ENCODE data around the gene SYT1.
"Not testable (repeated sequence)": the region's sequence is repeated elsewhere in the genome, so short reads cannot be mapped to it uniquely, and the experiment has no call there.

Gene SYT1
- total RNA-seq: 0 reads per million in 4 donors

GRCh38 chr12:78864403-78864869, at the start of gene SYT1:
Gene SYT1 (plus strand): TSS chr12:78864774.
- DNase-seq: no peak

GRCh38 chr12:78818487-78818886, 46.1 kb upstream of the SYT1 start:
- DNase-seq: no peak

GRCh38 chr12:78820946-78821345, 43.6 kb upstream of the SYT1 start:
- DNase-seq: no peak

DNA sequence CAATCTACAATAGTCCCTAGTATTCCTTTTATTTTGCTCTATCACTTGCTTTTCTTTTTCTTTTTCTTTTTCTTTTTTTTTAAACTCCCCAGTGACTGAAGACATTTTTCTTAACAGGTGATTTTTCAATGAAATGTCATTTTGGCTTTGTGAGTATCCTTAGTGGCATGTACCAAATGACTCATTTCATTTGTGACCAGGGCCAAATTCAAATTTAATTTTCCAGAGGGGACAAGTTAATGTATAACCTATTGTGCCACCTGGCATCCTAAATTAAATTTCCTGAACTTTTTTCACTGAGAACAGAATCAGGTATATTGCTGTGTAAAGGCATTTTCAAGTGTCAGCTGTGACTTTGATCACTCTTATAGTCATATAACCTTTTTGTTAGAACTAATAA, 39.7 kb upstream of the SYT1 start:
- no peak for DNase-seq

GRCh38 chr12:78829690-78830089, 34.9 kb upstream of the SYT1 start:
- no peak for DNase-seq

DNA sequence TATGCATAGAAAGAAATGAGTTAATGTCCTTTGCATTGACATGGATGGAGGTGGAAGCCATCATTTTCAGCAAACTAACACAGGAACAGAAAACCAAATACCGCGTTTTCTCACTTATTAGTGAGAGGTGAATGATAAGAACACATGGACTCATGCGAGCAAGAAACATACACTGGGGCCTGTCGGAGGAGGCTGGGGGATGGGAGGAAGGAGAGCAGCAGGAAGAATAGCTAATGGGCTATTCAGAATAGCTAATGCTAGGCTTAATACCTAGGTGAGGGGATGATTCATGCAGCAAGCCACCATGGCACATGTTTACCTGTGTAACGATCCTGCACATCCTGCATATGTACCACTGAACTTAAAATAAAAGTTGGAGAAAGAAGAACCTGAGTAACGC, 29.1 kb upstream of the SYT1 start:
- no peak for DNase-seq

GRCh38 chr12:78840518-78841019, 24.0 kb upstream of the SYT1 start:
- not testable (repeated sequence) for DNase-seq

DNA sequence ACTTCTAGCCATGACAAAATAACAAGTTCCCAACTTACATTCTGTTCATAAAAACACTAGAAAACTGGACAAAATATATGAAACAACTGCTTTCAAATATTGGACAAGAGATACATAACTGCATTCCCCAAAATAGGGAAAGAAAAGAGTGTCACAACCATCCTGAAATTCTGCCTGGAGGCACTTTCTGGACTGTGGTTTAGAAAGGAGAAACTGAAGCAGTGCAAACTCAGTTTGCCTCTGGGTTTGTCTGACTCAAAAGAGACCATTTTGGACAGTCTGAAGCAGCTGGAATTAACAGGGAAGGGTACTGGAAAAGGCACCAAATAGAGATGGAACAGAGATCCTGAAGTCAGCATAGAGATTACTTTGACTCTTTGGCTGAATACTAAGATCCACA, 11.3 kb upstream of the SYT1 start:
- no peak for DNase-seq

DNA sequence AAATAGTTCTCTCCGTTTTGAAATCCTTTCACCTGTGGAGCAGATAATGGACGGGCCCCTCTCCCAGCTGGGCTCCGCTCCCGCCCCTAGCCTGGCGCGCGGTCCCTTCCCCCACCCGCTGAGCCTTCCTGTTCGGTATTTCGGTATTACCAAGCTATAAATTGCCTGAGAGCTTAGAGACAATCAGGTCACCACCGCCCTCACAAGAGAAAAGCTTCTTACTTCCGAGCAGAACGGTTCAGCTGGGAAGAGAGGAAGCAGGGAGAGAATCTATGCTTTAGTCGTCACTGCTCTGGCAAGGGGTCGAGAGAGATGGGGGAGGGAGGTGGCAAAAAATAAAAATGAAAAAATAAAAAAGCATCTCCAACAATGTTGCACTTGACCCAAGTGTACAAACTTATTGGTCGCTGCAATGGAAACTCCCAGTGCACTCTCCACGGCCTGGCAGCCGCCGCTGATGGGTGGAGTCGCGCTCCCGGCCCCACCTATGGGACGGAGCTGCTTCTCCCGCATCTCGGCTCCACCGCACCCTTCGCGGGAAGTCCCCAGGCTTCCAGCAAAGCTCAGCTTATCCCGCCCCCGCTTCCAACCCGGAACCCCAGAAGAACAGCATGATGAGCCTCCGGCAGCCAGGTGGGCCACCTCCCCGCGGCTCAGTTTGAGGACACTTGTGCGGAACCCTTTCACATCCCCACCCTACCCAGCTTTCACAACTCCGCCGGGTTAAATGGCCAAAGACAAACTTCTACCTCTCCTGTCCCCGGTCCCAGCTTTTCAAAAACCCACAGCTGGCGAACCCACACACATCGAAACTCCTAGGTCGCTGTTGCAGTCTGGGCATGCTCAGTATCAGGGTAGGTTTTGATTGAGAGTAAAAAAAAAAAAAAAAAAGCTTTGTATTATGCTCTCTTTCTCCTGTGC, 832 bp upstream of the SYT1 start:
- no peak for DNase-seq

GRCh38 chr12:78864870-78865463, 393 bp downstream of the SYT1 start:
- DNase-seq: no peak

DNA sequence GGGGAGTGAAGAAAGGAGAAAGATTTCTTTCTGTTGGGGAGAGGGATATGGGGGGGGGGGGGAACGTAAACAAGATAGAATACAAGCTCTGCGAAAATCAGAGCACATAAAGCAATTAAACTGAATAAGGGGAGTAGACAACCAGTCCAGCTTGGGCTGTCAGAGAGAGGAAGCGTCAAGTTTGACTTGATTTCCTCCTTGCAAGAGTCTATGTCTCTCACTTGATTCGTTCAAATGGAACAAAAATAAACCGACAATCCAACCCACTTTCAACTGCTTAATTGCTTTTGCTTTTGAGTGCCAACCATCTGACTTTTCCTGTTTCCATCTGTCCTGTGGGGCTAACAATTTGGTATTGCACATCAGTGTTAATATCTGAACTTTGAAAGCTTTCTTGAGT, 942 bp downstream of the SYT1 start:
- no peak for DNase-seq

DNA sequence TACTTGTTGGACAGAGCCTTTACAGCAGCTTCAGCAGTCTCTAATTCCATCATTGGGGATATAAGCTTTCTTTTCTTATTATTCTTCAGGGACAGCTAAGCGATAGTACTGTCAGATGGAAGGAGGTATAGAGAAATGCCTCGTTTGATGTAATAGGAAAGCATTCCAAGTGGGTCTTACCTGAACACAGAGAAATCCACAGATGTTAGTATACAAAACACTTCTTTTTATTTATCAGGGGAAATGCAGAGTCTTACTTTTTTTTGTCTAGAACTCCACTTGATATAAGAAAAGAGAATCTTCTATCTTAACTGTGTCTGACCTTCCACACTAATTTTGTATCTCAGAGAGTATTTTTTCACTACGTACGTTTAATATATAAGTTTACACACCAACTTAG, 1.9 kb downstream of the SYT1 start:
- DNase-seq: no peak

- DNase-seq: no peak
Measured at GRCh38 chr12:78870539-78870938, 6.0 kb downstream of the SYT1 start.

DNA sequence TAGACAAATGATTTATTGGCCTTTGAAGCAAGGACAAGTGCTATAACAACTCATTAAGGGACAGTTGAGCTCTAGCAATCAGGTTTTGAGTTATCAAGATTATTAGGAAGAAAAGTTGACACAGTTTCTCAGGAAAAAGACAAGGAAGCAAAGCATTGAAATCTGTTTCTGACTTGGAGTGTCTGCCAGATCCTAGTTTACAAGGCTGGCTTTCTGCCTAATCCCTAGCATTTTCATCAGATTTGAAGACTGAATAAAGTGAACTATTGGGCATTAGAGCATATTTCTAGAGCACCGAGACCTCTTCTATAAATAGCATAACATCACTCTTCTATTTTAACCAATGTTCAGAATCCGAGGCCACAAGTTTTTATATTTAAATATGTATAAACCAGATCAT, 7.0 kb downstream of the SYT1 start:
- DNase-seq: no peak

DNA sequence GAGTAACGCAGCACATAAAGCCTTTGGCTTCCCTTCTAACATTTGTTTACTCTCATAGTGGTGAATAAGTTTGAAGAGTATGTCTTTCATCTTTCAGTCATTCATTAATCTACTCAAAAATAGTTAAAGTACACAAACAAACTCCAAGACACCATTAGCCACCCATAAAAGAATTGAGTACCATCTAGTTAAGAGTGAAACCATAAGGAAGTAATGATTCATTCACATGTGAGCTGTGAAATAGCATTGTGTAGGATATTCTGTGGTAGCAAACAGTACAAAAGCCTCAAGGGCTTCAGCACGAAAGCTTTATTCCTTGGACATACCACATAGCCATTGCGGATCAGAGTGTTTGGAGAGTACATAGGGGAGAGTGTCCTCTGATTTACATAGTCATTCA, 13.9 kb downstream of the SYT1 start:
- no peak for DNase-seq

DNA sequence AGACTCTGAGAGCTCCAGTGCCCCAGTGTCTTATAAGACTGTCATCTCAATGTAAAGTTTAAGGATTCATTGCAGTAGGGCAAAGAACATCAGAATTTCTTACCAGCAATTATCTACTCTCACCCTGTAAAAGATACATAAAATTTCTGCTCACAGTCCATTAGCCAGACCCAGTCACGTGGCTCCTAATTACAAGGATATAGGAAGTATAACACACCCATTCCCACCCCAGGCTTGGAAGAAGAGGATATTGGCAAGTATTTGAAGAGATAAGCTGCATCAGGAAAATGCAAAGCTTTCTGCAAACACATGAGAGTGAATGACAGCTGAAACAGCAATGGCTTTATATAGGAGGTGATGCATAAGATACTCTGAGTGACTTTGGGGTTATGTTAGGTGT, 14.3 kb downstream of the SYT1 start:
- no peak for DNase-seq

DNA sequence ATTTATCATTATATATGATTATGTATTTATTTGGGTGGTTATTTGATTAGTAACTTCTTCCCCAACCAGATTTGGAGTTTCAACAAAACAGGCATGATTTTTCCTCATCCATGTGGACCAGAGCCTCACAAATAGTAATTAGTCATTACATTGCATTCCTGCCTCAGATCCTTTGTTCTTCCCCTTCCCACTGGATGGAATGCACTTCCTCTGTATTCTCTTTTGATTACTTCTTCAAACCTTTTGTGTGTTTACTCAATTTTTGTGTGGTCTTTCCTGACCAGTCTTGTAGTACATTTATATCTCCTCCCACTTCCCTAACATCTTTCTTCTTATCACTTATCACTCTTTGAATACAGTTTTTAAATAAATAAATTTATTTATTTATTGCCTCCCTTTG, 15.5 kb downstream of the SYT1 start:
- DNase-seq: no peak

DNA sequence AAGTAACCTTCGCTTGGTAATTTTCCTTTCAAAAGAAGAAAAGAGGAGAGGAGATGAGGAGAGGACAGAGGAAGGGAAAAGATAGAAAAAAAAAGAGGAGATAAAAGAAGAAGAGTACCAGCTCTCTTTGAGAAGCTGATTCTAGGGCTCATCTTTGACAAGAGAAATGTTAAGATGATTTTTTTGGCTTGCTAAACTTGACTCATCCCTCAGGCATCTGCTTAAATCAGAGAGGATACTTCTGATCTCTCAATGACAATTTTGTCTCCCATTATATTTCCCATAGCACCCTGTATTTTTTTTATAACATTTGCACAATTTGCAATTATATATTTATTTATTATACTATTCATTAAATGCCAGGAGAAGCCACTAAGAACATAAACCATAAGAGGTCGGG, 17.1 kb downstream of the SYT1 start:
- no peak for DNase-seq

- DNase-seq: no peak
Measured at GRCh38 chr12:78885466-78885865, 20.9 kb downstream of the SYT1 start.

GRCh38 chr12:78886719-78887407, 22.3 kb downstream of the SYT1 start:
- DNase-seq: no peak

GRCh38 chr12:78887444-78887843, 22.9 kb downstream of the SYT1 start:
- no peak for DNase-seq

DNA sequence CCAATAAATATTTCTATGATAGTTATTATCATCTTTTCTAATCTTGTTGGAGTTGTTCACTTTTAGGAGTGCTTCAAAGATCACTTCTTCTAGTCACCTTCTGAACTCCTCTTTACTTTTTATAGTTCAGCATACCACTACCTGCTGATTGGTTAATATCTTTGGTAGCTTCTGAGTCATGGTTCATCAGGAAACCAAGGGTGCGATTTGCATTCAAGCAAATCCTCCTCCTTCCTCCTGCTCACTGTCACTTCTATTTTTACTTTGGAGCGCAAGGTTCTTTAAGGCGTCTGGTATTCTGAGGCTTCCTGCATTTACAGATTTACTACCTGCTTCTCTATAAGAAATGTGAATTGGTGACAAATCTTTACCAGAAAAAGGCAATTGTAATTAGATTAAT, 24.0 kb downstream of the SYT1 start:
- no peak for DNase-seq

- no peak for DNase-seq
Measured at GRCh38 chr12:78891646-78892353, 27.2 kb downstream of the SYT1 start.

Data from T-helper 1 cell (primary cell).